Lower leg skin (tissue), 3 donors: ENCODE results near the gene RBM4.

Source experiments
- CTCF ChIP-seq, 3 donors: fragments of 450-650 bp; IDR thresholded peaks; one replicate each; pipeline ENCODE4 v1.5.1; 2016; ENCODE audit warnings: antibody characterized with exemption in 3 of 3, mild to moderate bottlenecking in 3 of 3, moderate library complexity in 2 of 3
- POLR2A ChIP-seq, 2 donors: fragments of 450-650 bp; IDR thresholded peaks; one replicate each; pipeline ENCODE4 v1.6.1; 2016 to 2017; ENCODE audit warnings: antibody characterized with exemption in 2 of 2, mild to moderate bottlenecking in 1 of 2, moderate library complexity in 1 of 2

GRCh38 chr11:66686801-66687750, 48.6 kb downstream of the RBM4 start:
- no peak for TF ChIP-seq CTCF (IDR thresholded peaks at IDR 0.05)
- no peak for TF ChIP-seq POLR2A (IDR thresholded peaks at IDR 0.05)
